ACC112 (cell line): ENCODE data around the gene STAP2.

Source experiments
- H2AFZ ChIP-seq: fragments of 200-600 bp; sonication (generic); one replicate; pipeline ENCODE4 v1.6.0; 2017; ENCODE audit warnings: antibody characterized with exemption, low read length; ENCODE audit not compliant: unreplicated experiment
- H3K27ac ChIP-seq: fragments of 200-600 bp; sonication (generic); 2 replicates; pipeline ENCODE4 v1.5.1; 2014; ENCODE audit warnings: low read depth, mild to moderate bottlenecking, antibody characterized with exemption, low read length, moderate library complexity
- H3K27me3 ChIP-seq: fragments of 200-600 bp; sonication (generic); 2 replicates; pipeline ENCODE4 v1.6.1; 2014; ENCODE audit warnings: mild to moderate bottlenecking, antibody characterized with exemption, low read length, moderate library complexity, mixed read lengths; ENCODE audit not compliant: insufficient read depth
- H3K36me3 ChIP-seq: fragments of 200-600 bp; sonication (generic); 2 replicates; pipeline ENCODE4 v1.6.1; 2016; ENCODE audit warnings: mild to moderate bottlenecking, antibody characterized with exemption, low read length, moderate library complexity, mixed read lengths; ENCODE audit not compliant: insufficient read depth
- H3K4me1 ChIP-seq: fragments of 200-600 bp; sonication (generic); one replicate; pipeline ENCODE4 v1.6.1; 2016; ENCODE audit warnings: low read length, mixed read lengths; ENCODE audit not compliant: insufficient read depth, unreplicated experiment, control insufficient read depth
- H3K4me3 ChIP-seq: fragments of 200-600 bp; sonication (generic); 2 replicates; pipeline ENCODE4 v1.5.1; 2014; ENCODE audit warnings: mild to moderate bottlenecking, low read depth, low read length
- H3K79me2 ChIP-seq: fragments of 200-600 bp; sonication (generic); one replicate; pipeline ENCODE4 v1.6.0; 2016; ENCODE audit warnings: low read length; ENCODE audit not compliant: control insufficient read depth, unreplicated experiment, insufficient read depth

Gene STAP2

GRCh38 chr19:4362101-4362828 is 23.6 kb upstream of the STAP2 start:
- Histone ChIP-seq H2AFZ (no peak overlapping the region), H3K27me3 (no peaks in the 10 kb centered on the region), H3K4me3 (no peak overlapping the region), H3K36me3 (no peaks in the 10 kb centered on the region), H3K4me1 (no peaks in the 10 kb centered on the region), H3K79me2 (no peaks in the 10 kb centered on the region), H3K27ac (no peak overlapping the region)

DNA sequence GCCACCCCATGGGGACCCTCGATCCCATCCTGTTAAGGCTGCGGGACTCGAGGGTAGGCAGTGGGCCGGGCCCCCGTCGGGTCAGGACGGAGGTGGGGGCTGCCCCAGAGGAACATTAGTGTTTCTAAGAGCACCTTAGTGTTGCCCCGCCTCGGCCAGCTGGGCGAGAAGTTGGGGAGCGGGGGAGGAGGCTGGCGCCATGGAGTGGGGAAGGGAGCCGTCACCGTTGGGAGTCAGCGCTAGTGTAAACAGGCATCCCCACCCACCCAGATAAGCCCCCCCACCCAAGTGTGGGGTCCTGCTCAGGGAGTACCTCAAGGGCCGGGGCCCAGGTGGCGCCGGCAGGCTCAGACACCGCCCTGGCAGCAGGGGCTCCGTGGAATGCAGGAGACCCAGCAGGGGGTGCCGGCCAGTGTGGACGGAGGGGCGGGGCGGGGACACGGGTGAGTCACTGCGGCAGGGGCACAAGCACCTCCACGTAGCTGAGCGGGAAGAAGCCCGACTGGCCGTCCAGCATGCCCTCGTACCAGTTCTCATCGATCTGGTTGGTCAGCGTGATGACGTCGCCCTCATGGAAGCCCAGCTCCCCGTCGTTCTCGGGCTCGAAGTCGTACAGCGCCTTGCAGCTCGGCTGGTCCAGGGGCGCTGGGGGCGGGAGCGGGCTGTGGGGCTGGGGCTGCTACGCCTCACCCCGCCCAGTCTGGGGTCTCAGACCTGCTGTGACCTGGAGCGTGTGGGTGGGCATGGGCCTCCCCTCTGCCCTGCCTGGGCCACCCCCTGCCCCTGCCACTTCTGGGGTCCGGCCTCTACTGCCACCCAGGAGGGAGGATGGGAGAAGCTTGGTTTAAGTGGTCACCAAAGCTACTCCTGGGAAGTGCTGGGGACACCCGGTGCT is 22.8 kb upstream of the STAP2 start:
- H3K27ac ChIP-seq = no peak overlapping the region
- no peaks in the 10 kb centered on the region for H3K4me1 ChIP-seq
- no peak overlapping the region for H2AFZ ChIP-seq
- H3K27me3 ChIP-seq = no peaks in the 10 kb centered on the region
- H3K79me2 ChIP-seq = no peaks in the 10 kb centered on the region
- H3K4me3 ChIP-seq = no peak overlapping the region
- H3K36me3 ChIP-seq = no peaks in the 10 kb centered on the region

DNA sequence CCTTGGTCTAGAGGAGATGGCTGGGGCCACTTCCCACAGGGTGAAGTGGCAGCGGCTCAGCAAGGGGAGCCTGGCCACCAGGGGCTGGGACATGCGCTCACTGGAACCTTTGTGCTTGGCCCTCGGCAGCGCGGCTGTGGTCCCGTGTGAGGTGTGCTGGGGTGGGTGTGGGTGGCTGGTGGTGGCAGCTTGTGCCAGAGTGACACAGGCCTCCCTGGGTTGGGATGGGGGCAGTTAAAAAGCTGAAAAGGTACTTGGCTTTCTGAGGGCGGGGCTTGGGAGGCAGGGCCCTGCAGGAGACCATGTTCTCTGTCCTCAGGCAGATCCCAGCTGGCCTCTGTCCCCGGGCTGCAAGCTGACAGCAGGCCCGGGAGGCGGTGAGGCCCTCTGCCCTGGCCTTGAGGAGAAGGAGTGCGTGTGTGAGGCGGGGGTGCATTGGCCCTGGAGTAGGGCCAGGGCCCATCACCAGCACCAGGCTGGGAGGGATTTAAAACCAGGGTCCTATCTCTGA is 22.1 kb upstream of the STAP2 start:
- H3K4me1 ChIP-seq = no peaks in the 10 kb centered on the region
- no peak overlapping the region for H2AFZ ChIP-seq
- no peaks in the 10 kb centered on the region for H3K27me3 ChIP-seq
- no peak overlapping the region for H3K27ac ChIP-seq
- H3K36me3 ChIP-seq = no peaks in the 10 kb centered on the region
- no peak overlapping the region for H3K4me3 ChIP-seq
- no peaks in the 10 kb centered on the region for H3K79me2 ChIP-seq

DNA sequence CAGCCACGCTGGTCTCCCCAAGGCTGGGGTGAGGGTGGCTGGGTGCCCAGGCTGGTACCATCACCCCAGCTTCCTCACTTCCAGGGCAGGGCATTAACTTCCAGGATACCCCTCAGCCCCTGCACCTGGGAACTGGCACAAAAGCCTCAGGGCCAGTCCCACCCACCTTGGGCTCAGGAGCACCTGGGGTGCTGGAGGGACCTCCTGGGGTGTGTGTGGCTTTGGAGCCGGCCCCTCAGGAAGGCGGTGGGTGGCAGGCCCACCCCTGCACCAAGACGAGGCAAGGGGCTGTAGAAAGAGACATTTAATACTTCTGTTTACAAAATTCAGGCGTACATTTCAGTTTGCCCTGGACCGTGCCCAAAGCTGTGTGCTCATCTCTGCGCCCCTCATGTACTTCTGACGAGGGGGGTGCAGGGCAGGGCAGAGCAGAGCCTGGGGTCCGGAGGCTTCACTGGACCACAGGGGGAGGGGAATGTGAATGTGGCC is 21.5 kb upstream of the STAP2 start:
- H3K4me3 ChIP-seq = no peak overlapping the region
- no peak overlapping the region for H3K27ac ChIP-seq
- no peak overlapping the region for H2AFZ ChIP-seq
- H3K36me3 ChIP-seq = no peaks in the 10 kb centered on the region
- H3K4me1 ChIP-seq = no peaks in the 10 kb centered on the region
- H3K27me3 ChIP-seq = no peaks in the 10 kb centered on the region
- no peaks in the 10 kb centered on the region for H3K79me2 ChIP-seq

GRCh38 chr19:4359627-4360000 is 21.0 kb upstream of the STAP2 start:
- Histone ChIP-seq H2AFZ (no peak overlapping the region), H3K79me2 (no peaks in the 10 kb centered on the region), H3K27ac (no peak overlapping the region), H3K36me3 (no peaks in the 10 kb centered on the region), H3K4me3 (no peak overlapping the region), H3K4me1 (no peaks in the 10 kb centered on the region), H3K27me3 (no peaks in the 10 kb centered on the region)

GRCh38 chr19:4358709-4359626 is 20.3 kb upstream of the STAP2 start:
- H3K4me1 ChIP-seq = no peaks in the 10 kb centered on the region
- H3K27me3 ChIP-seq = no peaks in the 10 kb centered on the region
- H3K79me2 ChIP-seq = no peaks in the 10 kb centered on the region
- H3K36me3 ChIP-seq = no peaks in the 10 kb centered on the region
- H3K4me3 ChIP-seq = no peak overlapping the region
- H3K27ac ChIP-seq = no peak overlapping the region
- H2AFZ ChIP-seq = no peak overlapping the region

GRCh38 chr19:4357921-4358326 is 19.3 kb upstream of the STAP2 start:
- no peak overlapping the region for H2AFZ ChIP-seq
- no peaks in the 10 kb centered on the region for H3K4me1 ChIP-seq
- no peaks in the 10 kb centered on the region for H3K79me2 ChIP-seq
- no peak overlapping the region for H3K4me3 ChIP-seq
- no peaks in the 10 kb centered on the region for H3K36me3 ChIP-seq
- H3K27me3 ChIP-seq = no peaks in the 10 kb centered on the region
- H3K27ac ChIP-seq = no peak overlapping the region

- Histone ChIP-seq H3K27ac (no peak overlapping the region), H3K36me3 (no peaks in the 10 kb centered on the region)
Measured at GRCh38 chr19:4357095-4357797, 18.6 kb upstream of the STAP2 start.

DNA sequence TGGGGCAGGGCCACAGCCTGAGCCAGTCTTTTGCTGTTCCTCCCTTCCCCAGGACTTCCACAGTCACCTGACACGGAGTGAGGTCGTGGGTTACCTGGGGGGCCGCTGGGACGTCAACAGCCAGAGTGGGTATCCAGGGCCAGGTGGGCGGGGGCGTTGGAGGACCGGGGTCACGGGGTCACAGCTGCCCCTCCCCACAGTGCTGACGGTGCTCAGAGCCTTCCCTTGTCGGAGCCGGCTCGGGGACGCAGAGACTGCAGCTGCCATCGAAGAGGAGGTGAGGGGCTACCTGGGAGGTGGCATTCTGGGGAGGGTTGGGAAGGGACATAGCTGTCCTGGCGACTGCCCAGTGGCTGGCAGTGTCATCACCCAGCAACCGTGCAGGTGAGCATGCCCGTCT is 16.3 kb upstream of the STAP2 start:
- no peak overlapping the region for H3K4me3 ChIP-seq
- H2AFZ ChIP-seq = no peak overlapping the region
- no peaks in the 10 kb centered on the region for H3K4me1 ChIP-seq
- no peaks in the 10 kb centered on the region for H3K27me3 ChIP-seq
- H3K36me3 ChIP-seq = no peaks in the 10 kb centered on the region
- no peaks in the 10 kb centered on the region for H3K79me2 ChIP-seq
- no peak overlapping the region for H3K27ac ChIP-seq

More at GRCh38 chr19:4357095-4357797, 18.6 kb upstream of the STAP2 start:
- no peak overlapping the region for H3K4me3 ChIP-seq
- no peaks in the 10 kb centered on the region for H3K27me3 ChIP-seq
- no peaks in the 10 kb centered on the region for H3K4me1 ChIP-seq
- no peak overlapping the region for H2AFZ ChIP-seq
- no peaks in the 10 kb centered on the region for H3K79me2 ChIP-seq

DNA sequence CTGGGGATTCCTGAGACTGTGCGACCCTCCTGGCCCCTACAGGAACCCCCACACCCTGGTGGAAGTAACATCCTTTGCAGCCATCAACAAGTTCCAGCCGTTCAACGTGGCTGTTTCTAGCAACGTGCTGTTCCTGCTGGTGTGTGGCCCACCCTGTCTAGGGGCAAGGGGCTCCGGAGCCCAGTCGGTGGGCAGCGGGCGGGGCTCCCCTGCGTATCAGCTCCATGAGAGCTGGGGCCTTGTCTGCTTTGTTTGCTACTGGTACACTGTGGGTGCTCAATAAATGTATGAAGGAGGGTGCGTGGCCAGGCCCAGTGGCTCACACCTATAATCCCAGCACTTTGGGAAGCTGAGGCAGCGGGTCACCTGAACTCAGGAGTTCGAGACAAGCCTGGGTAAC is 15.7 kb upstream of the STAP2 start:
- H3K4me1 ChIP-seq = no peaks in the 10 kb centered on the region
- no peaks in the 10 kb centered on the region for H3K36me3 ChIP-seq
- no peaks in the 10 kb centered on the region for H3K79me2 ChIP-seq
- H3K27me3 ChIP-seq = no peaks in the 10 kb centered on the region
- H3K4me3 ChIP-seq = no peak overlapping the region
- no peak overlapping the region for H2AFZ ChIP-seq
- H3K27ac ChIP-seq = no peak overlapping the region
